ENCODE measurements around the gene NRXN3.

Gene NRXN3

DNA sequence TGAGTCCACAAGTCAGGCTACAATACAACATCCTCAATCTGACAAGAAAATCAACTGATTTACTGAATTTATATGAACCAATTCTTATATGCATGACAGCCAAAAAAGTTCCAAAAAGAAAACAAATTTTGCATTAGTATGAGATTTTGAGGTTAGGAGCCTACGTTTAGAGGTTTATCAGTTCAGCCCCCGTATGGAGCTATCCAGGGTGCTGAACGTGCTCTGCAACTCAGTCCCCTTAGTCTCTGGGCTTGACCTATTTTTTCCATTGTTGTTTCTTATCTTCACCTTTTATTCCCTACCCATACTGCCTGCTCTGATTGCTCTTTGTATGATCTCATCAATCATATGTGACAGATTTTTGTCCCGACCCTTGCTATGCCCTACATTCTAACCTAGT lies 693.0 kb downstream of the NRXN3 start:
- in situ Hi-C loops (cut with HindIII; ENCODE audit: low pct_ligation_motif_present, low pct_unique_long_range_greater_than_20kb, low sequenced_read_pairs), result no loop called here
- DNase-seq, result peak; percentile 51

DNA sequence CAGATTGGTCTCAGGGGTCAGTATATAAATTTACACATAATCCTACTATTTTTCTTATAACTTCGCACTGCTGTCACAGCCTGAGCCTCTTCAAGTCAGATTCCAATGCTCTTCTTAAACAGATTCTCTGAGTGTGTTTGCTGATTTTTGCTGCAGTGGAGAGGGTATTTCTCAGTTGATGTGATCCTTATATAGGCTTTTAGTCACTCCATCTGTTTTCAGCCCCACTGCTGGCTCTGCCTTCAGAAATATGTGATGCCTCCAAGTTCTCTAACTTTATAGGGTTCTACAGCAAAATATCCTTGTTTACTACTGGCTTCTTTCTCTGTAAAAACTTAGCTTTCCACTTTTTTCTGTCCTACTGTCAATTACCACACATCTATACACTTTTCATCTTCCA lies 702.7 kb downstream of the NRXN3 start:
- no peak for DNase-seq
- in situ Hi-C loops (cut with HindIII; ENCODE audit: low pct_ligation_motif_present, low pct_unique_long_range_greater_than_20kb, low sequenced_read_pairs), result no loop called here

DNA sequence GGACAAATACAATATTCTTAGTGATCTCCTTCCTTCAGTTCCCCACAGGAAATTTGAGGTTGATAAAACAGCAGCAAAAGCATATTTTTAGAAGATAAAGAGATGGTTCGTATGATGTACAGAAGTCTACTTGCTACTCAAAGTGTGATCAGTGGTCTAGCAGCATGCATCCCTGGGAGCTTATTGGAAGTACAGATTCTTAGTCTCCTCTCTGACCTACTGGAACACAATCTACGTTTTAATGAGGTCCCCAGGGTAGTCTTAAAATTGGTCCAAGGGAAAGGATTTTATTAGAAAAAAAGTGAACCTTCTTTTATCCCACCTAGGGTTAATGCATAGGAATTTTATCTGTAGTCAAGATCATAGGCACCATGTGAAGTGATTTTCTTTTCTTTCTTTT lies 703.4 kb downstream of the NRXN3 start:
- in situ Hi-C loops (cut with HindIII; ENCODE audit: low pct_ligation_motif_present, low pct_unique_long_range_greater_than_20kb, low sequenced_read_pairs), result no loop called here
- no peak for DNase-seq

DNA sequence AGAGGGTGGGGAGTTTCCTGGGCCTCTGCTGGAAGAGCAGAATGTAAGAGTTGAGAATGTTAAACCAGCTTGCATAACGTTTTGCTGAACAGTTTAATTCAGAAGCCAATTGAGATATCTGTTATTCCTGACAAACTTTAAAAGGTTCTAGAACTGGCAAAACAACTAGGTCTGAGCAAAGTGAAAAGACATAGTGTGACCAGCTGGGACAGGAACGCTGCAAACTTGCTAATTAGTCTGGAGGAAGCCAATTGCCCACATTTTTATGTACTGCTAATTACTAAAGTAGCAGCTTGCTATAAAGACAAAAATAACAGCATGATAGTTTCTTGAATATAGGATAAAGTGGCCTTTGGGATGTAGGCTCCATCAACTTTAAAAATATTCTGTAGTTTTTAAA lies 704.9 kb downstream of the NRXN3 start:
- no peak for DNase-seq
- in situ Hi-C loops (cut with HindIII; ENCODE audit: low pct_ligation_motif_present, low pct_unique_long_range_greater_than_20kb, low sequenced_read_pairs), result no loop called here

DNA sequence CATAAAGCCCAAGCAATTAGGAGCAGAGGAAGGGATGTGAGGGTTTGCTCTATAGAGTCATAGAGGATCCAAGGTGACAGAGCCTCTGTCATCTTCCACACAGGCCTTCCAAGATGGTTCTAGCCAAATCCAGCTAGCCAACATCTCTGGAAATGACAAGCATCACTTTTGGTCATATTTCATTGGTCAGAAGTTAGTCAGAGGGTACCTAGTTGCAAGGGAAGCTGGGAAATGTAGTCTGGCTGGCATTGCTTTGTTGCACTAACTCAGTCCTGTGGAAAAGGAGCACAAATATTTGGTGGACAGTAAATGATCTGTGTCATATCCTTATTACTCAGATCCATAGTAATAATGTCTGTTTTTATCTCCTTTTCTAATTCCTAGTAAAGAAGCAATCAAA lies 715.7 kb downstream of the NRXN3 start:
- in situ Hi-C loops (cut with HindIII; ENCODE audit: low pct_ligation_motif_present, low pct_unique_long_range_greater_than_20kb, low sequenced_read_pairs), result no loop called here

DNA sequence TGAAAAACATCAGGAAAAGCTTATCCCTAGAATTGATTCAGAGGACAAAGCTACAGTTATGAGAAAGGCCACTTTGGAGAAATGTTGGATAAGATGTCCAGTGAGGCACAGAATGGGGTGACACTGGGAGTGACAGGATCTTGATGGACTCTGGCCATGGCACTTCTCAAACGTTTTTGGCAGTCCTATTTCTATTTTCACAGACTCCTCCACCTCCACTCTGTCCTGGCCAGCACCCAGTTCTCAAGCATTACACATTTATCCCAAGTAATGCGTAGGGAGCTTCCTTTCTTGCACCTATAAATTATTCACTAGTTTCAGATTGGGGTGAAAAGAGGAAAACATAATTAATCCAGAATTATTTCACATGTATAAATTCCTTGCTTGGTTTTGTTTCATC lies 727.3 kb downstream of the NRXN3 start:
- in situ Hi-C loops (cut with HindIII; ENCODE audit: low pct_ligation_motif_present, low pct_unique_long_range_greater_than_20kb, low sequenced_read_pairs), result no loop called here
- no peak for DNase-seq

More for the DNA sequence above, 715.7 kb downstream of the NRXN3 start:
- DNase-seq, result no peak

DNA sequence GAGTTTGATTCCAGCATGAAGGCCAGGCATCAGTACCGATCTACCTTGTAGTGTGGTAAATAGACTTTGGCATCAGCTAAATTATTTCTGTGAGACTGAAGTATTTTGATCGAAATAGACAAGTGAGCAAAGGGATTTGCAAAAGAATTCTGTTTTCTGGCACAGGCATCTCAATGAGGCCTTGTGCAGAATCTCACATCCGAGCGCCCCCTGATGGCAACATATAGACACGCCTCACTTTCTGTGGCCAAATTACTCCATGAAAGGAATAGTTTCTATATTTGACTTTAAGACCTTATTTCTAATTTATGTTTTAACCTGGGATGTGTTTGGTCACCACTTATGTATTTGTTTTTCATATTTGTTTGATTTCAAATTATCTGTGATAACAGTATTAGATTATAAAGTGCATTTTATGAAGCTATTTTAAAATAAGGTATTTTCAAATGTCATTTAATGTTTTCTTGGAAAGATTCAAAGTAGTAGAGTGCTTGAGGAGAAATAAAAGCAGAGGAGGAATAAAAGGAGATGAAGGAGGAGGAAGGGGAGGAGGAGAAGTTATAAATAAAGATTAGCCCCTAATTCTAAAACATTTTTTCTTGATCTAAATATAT lies 731.9 kb downstream of the NRXN3 start:
- in situ Hi-C loops (cut with HindIII; ENCODE audit: low pct_ligation_motif_present, low pct_unique_long_range_greater_than_20kb, low sequenced_read_pairs), result no loop called here
- DNase-seq, result peak; percentile 38

DNA sequence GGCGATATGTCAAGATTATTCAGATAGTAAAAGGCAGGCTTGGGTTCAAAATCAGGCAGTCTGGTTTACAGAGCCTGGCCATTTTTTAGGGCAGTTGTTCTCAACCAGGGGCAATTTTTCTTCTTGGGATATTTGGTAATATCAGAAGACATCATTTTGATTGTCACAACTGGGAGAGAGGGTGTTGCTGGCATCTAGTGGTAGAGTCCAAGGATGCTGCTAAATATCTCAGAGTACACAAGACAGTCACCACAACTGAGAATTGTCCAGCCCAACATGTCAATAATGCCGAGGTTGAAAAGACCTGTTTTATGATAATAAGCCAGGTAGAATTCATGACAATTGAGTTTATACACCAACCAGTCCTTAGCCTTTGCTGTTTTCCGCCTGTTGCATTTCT lies 733.9 kb downstream of the NRXN3 start:
- in situ Hi-C loops (cut with HindIII; ENCODE audit: low pct_ligation_motif_present, low pct_unique_long_range_greater_than_20kb, low sequenced_read_pairs), result no loop called here

DNA sequence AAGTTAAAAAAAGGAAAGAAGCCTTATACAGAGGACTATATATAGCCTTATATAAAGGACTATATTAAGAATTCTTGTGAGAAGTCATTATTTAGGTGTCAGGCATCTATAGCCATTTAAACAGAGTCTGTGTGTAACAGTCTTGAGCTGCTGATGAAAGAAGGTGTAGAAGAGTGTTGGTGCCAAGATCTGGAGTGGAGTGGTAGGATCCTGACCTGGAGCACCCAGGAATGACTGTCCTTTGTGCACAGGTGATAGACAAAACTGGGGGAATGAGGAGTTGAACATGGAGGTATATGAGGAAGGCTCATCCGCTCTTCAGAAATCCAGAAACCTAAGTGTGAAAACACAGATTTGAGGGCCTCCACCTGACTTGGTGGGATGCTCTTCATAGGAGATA lies 747.3 kb downstream of the NRXN3 start:
- in situ Hi-C loops (cut with HindIII; ENCODE audit: low pct_ligation_motif_present, low pct_unique_long_range_greater_than_20kb, low sequenced_read_pairs), result no loop called here
- DNase-seq, result no peak

More for the DNA sequence above, 733.9 kb downstream of the NRXN3 start:
- DNase-seq, result no peak

DNA sequence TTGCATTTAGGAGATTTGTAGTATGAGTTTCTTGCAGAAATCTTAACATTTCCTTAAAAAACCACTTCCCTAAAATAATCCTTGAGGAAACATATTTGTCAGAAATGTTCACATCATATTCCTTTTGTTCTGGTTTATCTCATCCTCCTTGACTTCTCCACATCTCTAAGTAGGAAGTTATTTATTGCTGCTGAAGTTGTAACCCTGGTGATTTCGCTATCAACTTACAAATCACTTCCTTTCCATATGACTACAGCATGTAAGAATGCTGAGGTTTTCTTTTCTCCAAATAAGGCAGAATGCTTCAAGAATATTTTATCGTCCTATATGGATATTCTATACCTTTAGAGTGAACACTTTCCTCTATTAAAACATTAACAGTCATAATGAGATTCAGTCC lies 751.7 kb downstream of the NRXN3 start:
- no peak for DNase-seq
- in situ Hi-C loops (cut with HindIII; ENCODE audit: low pct_ligation_motif_present, low pct_unique_long_range_greater_than_20kb, low sequenced_read_pairs), result no loop called here

DNA sequence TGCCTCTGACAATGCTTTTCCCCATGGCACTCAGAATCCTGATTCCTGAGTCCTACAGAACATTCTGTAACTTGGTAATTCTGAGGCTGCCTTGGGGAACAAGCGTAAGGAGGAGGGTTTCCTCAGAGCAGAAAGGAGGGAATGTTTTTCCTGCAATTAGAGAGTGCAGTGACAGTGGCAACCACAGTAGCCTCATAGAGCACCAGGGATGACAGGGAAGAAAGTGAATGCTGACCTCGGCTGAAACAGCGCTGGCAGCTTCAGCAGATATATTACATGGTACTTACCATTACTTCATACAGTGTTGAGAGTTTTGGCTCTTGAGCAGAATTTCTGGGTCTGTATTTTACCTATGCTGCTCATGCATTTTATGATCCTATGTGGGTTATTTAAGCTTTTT lies 757.1 kb downstream of the NRXN3 start:
- in situ Hi-C loops (cut with HindIII; ENCODE audit: low pct_ligation_motif_present, low pct_unique_long_range_greater_than_20kb, low sequenced_read_pairs), result no loop called here
- DNase-seq, result no peak

DNA sequence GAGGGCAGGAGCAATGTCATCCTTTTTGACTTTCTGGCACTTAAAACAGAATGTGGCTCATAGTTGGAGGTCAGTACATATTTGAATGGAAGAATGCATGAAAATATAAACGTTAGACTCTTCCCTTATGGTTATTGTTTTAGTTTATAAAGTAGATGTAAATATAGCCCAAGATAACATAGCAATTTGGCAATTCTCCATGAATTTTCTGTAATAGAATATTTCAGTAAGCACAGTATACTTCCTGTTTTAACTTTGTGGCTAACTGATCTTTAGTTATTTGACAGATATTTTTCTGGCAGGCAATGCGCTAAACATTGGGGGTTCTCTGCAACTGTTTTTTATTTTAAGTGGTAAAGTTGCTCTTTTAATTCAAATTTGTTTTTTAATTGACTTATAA lies 763.0 kb downstream of the NRXN3 start:
- in situ Hi-C loops (cut with HindIII; ENCODE audit: low pct_ligation_motif_present, low pct_unique_long_range_greater_than_20kb, low sequenced_read_pairs), result no loop called here
- DNase-seq, result no peak

DNA sequence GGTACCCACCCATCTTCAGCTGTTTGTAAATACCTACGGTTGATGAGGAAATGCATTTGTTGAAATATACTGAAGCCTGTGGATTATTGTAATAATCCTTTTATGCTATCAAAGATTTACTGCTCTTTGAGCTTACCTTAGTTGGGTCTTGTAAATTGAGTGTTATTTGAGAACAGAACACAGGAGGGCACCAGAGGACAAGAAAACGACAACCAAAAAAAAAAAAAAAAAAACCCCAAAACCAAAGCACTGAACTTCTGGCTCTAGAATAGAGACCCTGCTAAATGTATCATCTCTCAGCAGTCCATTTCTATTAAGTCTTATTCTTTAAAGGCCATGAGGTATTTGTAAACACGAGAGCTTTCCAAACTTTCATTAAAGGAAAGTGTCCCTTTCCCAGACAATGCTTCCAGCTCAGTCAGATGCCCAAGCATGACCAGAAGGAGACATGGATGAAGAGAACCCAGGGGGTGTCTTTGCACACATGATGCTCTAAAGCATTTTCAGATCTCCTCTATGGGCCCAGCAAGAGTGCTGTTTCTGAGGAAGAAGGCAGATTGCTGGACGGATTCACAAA lies 763.9 kb downstream of the NRXN3 start:
- in situ Hi-C loops (cut with HindIII; ENCODE audit: low pct_ligation_motif_present, low pct_unique_long_range_greater_than_20kb, low sequenced_read_pairs), result no loop called here
- DNase-seq, result peak; percentile 37

DNA sequence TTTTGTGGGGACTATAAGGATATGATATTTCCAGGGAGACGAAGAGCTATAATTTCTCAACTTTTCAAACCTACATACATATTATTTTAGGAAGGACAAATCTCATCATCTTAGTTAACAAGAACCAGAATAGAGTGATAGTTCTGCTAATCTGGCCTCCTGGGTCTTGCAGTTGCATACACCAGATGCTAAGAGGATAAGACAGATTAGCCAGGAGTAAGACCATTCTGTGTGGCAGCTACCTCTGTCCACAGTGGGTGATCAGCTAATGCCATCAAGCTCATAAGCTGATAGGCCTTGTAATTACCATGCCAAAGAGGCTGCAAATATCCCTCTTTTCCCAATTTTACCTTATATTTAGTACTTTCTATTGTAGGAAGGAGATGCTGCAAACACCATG lies 776.8 kb downstream of the NRXN3 start:
- no peak for DNase-seq
- in situ Hi-C loops (cut with HindIII; ENCODE audit: low pct_ligation_motif_present, low pct_unique_long_range_greater_than_20kb, low sequenced_read_pairs), result no loop called here

DNA sequence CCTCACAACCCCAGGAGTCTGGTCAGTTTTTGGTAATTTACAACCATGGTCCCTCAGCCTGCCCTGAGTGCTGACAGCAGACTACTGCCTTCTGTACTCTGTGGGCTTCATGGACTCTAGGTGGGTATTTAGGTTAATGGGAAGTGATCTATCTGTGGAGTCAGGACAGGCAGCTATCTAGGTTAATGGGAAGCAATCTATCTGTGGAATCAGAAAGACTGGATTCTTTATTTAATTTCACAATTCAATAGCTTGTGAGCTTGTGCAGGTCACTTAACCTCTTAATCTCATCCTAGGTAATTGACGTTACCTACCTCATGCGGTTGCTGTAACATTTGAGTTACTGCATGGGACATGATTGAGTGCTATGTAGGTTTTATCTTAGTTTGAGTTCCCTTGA lies 777.5 kb downstream of the NRXN3 start:
- no peak for DNase-seq
- in situ Hi-C loops (cut with HindIII; ENCODE audit: low pct_ligation_motif_present, low pct_unique_long_range_greater_than_20kb, low sequenced_read_pairs), result no loop called here

DNA sequence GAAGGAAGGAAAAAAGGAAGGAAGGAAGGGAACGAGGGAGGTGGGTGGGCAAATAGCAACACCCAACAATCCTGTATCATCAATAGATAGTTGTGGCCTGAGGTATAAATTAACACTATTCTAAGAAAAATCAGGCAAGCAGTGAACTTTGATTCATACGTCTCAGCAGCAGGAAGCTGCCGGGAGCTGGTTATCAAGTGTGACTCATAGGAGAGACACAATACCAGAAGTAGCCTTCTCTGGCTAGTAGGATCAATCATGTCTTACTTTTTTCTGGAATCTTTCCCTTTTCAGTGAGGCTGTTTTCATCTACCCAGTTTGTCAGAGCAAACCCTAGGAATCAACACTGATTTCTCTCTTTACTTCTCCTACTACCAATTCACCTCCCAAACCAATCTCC lies 780.5 kb downstream of the NRXN3 start:
- no peak for DNase-seq
- in situ Hi-C loops (cut with HindIII; ENCODE audit: low pct_ligation_motif_present, low pct_unique_long_range_greater_than_20kb, low sequenced_read_pairs), result no loop called here

DNA sequence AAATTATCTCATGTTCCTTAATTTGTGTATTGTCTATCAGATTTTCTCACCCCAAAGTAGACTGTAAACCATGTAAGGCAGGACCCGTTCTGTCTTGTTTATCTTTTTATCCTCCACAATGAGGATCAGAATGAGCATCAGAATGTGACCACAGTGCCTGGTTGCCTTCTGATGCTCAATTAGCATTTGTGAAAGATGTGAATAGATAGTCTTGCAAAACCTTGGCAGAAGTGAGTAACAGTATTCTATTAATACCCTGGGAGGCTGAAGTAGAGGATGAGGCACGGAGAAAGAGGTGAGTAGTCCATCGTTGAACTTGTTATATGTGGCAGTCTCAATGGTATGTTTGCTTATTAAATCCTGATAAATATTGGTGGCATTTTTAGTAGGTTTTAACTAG lies 781.4 kb downstream of the NRXN3 start:
- DNase-seq, result no peak
- in situ Hi-C loops (cut with HindIII; ENCODE audit: low pct_ligation_motif_present, low pct_unique_long_range_greater_than_20kb, low sequenced_read_pairs), result no loop called here

DNA sequence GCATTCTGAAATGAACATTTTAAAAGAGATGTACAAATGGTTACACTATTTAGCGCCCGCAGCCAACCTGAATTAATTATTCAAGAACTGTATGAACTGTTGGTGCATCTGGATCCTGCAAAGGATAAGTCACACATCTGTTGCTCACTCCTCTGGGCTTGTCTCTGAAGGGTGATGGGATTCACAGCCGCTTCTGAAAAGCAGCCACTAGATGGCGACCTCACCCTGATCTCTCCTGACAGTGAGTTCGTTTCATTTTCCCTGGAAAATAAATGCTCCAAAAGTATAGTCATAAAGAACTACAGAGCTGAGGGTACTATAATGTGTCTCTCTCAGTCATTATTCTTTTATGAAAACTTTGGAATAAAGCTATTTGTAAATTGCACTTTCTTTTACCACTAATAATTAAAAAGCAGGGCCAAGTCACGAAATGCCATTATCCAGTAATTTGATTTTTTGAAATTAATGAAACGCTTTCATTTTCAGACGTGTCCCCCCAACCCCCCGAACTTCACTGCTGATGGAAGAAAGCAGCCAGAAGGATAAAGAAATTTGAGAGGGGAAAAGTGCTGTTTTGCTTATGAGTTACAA lies 789.6 kb downstream of the NRXN3 start:
- DNase-seq, result peak; percentile 53
- in situ Hi-C loops (cut with HindIII; ENCODE audit: low pct_ligation_motif_present, low pct_unique_long_range_greater_than_20kb, low sequenced_read_pairs), result no loop called here

DNA sequence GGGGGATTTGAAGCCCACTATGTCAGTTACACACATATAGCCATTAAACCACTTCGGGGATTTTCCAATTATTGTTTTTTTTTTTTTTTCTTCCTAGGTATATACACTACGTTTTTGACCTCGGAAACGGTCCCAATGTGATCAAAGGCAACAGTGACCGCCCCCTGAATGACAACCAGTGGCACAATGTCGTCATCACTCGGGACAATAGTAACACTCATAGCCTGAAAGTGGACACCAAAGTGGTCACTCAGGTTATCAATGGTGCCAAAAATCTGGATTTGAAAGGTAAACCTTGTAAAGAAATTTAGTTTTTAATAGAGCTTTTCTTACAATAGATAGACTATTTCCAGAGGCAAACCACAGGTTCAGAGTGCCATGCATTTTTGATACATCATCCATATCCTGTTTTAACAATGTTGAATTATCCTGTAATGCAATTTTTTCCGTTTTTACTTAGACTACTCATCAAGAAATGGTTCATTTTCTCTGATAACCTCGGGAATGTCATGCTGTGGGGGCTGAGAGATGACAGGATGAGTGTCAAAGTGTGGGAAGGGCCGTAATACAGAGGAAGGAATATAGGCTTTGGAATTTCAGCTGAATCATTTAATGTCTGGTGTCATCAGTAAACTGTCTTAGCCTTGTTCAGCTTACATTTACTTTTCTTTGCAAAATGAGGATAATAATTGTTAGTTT lies 797.1 kb downstream of the NRXN3 start:
- in situ Hi-C loops (cut with HindIII; ENCODE audit: low pct_ligation_motif_present, low pct_unique_long_range_greater_than_20kb, low sequenced_read_pairs), result no loop called here
- no peak for DNase-seq

DNA sequence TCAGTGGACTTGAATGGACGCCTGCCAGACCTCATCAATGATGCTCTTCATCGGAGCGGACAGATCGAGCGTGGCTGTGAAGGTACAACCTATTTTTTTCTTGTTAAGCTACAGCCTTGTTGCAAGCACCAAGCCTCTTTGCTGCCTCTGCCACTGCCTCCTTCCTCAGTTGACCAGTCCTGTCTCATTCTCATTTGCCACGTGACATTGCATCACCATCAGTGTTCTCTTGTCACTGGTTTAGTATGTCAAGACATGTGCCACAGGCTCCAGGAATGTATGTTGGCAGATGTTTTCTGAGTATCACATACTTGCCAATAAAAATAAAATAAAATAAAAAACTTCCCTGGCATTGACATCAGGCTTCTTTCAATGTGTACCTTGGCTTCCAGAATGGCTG lies 798.1 kb downstream of the NRXN3 start:
- in situ Hi-C loops (cut with HindIII; ENCODE audit: low pct_ligation_motif_present, low pct_unique_long_range_greater_than_20kb, low sequenced_read_pairs), result no loop called here

More for the DNA sequence above, 798.1 kb downstream of the NRXN3 start:
- DNase-seq, result no peak

Measured in ACHN (cell line).